ENCODE measurements around the gene TRAPPC2B.
A peak's percentile ranks its signal among the peaks of the same experiment; 100 is the strongest.
"Not testable (repeated sequence)": the region's sequence is repeated elsewhere in the genome, so short reads cannot be mapped to it uniquely, and the experiment has no call there.

Gene TRAPPC2B

GRCh38 chr19:57362997-57363687 is at the start of gene TRAPPC2B, which contains the start of gene ZNF547:
TSS of gene TRAPPC2B (plus strand) at chr19:57363551. CDS start at chr19:57364834, 1,283 bp downstream.
TSS of gene ZNF547 (plus strand) at chr19:57363551. CDS start at chr19:57368556, 5,005 bp downstream.
- peak; percentile 98 for DNase-seq

GRCh38 chr19:57314146-57314545 is 49.2 kb upstream of the TRAPPC2B start:
- DNase-seq: no peak

DNA sequence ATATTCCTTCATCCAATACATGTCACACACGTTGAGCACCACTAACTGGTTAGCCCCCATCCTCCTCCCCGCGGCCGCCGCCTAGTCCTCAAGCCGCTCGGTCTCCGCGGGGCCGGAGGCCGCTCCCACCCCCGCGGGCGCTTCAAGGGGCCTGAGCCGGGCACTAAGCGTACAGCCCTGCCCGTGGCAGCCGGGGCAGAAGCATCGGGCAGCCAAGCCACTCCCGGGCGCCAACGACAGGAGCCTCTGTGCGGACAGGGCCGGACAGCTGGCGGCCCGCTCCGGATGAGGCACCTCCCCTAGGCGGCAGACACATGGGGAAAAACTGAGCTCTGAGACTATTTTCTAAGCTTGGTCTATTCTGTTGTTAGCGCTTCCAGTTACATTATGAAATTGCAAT is 45.8 kb upstream of the TRAPPC2B start:
- no peak for DNase-seq

DNA sequence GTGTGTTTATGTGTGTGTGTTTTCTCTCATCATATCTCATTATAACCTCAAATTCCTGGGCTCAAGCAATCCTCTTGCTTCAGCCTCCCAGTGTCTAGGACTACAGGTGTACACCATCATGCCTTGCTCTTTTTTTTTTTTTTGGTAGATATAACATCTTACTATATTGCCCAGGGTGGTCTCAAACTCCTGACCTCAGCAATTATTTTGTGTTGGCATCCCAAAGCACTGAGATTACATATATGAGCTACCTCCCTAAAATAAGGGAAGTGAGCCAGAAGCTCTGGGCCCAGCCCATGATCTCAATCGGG is 43.5 kb upstream of the TRAPPC2B start:
- DNase-seq: no peak

DNA sequence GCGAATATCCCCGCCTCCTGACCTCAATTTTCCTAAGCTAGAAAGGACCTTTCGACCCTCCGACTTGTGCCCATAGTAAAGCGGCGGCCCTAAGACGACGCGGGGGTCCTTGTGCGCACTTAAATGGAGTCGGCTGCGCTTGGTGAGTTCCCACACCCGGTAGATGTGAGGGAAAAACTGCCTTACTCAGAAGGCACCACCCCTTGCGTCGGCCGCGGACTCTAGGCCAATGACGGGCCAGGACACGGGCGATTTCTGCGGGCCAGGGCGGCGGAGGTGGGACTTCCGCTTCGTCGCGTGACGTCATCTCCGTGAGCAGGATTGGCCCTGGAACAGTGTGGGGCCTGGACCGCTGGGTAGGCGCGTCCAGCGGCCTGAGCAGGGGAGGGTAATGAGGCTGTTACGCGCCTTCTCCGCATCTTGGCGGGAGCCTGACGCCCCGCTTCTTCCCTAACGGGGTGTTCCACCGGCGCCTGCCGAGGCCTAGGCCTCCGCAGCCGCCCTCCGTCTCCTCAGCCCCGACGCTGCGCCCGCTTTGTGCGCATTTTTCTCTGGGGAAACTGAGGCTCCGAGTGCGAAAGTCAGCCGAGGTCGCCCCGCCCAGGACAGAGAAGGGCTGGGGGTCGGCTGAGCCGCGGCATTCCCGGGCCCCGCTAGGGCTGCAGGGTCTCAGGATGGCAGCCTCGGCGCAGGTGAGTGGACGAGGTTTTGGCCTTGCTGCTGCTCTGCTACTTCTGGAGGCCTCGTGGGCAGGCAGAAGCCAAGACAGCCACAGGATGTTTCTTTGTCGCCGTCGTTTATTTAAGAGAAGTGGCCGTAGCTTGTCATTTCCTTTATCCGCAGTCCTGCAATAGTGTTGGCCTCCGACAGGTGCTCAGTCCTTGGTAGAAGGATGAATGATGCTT is 42.9 kb upstream of the TRAPPC2B start, which contains the start of gene ZNF543:
ZNF543 (plus strand) TSS at position 293 of the 905 bp plus-strand sequence; CDS start at position 675, 382 bp downstream.
- DNase-seq: peak; percentile 94

DNA sequence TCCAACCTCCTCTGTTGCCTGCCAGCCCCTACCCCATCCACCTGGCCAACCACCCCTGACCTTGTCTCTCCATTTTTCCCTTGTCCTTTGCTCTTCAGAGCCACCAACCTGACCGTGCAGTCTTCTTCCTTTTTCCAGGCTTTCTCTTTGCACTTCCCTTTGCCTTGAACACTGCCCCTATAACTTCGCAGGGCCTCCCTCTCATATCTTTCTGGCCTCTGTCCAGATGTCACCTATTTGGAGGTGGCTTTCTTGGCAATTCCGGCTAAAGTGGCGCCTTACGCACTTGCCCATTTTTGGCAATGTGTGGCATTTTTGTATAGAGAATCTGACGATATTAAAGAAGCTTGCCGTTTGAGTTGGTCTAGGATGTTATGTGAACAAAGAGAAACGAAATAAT is 42.2 kb upstream of the TRAPPC2B start:
- no peak for DNase-seq

- no peak for DNase-seq
Observed at GRCh38 chr19:57321751-57322150, 41.6 kb upstream of the TRAPPC2B start.

DNA sequence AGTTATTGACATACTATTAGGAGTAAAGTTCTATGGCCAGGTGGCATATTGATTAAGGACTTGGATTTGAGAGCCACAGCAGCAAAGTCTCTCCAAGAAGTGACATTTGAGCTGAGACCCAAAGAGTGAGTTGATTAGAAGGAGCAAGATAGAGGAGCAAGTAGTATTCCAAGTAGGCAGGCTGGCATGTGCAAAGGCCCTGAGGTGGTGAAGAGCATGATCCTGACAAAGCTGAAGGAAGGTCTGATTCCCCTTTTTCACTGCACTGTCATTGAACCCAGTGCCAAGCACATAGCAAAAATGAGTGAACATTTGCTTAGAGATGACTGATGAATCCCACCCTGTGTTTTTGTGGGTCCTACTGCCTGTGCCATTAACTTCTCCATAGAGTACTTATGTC is 38.4 kb upstream of the TRAPPC2B start:
- DNase-seq: no peak

DNA sequence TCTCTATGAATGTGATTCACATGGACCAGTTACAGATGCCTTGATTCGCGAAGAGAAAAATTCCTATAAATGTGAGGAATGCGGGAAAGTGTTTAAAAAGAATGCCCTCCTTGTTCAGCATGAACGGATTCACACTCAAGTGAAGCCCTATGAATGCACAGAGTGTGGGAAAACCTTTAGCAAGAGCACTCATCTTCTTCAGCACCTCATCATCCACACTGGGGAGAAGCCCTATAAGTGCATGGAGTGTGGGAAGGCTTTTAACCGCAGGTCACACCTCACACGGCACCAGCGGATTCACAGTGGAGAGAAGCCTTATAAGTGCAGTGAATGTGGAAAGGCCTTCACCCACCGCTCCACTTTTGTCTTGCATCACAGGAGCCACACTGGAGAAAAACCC is 35.4 kb upstream of the TRAPPC2B start:
- DNase-seq: no peak

DNA sequence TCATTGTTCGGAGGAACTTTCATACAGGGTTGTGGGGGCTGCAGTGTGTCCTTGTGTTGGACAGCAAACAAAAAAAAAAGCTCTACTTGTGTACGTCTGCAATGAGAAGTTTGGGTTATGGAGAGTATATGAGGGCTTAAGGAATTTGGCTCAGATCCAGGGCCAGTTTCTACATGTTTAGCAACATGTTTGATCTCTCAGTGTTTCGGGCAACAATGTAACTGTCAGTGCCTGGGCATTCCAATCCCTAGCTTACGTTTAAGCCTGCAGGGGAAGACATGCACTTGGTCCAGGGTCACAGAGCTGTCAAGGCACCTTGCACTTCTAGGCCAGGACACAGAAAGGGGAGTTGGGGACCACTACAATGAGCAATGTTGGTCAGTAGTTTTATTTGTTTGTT is 29.2 kb upstream of the TRAPPC2B start:
- DNase-seq: no peak

- DNase-seq: no peak
Observed at GRCh38 chr19:57338877-57339276, 24.5 kb upstream of the TRAPPC2B start.

- DNase-seq: no peak
Observed at GRCh38 chr19:57342582-57342981, 20.8 kb upstream of the TRAPPC2B start.

DNA sequence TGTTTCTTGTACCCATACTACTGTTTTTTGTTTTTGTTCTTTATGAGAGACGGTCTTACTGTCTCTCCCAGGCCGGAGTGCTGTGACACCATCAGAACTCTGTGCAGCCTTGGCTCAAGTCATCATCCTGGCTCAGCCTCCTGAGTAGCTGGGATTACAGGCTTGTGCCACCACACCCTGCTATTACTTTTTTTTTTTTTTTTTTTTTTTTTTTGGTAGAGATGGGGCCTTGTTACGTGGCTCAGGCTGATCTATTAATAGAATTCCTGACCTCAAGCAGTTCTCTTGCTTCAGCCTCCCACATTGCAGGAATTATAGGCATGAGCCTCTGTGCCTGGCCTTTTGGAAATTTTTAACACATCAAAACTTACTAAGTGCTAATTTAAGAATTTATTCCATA is 15.2 kb upstream of the TRAPPC2B start:
- no peak for DNase-seq

- DNase-seq: peak; percentile 83
Observed at GRCh38 chr19:57350877-57351805, 12.2 kb upstream of the TRAPPC2B start, which contains the start of gene ZNF304. TSS of gene ZNF304 (plus strand) at chr19:57351271. CDS start at chr19:57351665, 394 bp downstream.

GRCh38 chr19:57351867-57352266 is 11.5 kb upstream of the TRAPPC2B start:
- no peak for DNase-seq

DNA sequence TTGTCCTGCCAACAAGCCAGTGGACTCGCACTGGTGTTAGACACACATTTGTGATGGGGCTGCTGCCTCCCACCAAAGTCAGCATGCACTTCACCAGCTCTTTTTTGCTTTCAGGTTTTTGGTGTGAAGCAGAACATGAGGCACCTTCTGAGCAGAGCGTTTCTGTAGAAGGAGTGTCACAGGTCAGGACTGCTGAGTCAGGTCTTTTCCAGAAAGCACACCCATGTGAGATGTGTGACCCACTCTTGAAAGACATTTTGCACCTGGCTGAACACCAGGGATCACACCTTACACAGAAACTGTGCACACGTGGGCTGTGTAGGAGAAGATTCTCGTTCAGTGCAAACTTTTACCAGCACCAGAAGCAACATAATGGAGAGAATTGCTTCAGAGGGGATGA is 7.4 kb upstream of the TRAPPC2B start:
- DNase-seq: no peak

- DNase-seq: no peak
Observed at GRCh38 chr19:57357406-57357805, 5.9 kb upstream of the TRAPPC2B start.

DNA sequence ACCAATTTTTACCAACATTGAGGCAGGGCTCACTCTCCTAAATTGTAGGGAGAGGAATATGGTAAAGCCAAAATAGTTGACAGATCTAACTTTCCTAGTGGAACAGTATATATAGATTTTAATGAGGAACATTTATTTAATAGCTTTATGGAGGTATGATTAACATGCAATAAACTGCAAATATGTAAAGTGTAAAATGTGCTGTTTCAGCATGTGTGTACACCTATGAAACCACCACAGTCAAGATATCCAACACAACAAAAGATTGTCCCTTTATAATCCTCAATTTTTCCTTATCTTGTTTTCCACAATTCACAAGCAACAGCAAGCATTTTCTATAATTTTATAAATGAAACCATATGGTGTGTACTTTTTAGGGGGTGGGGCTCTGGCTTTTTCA is 4.1 kb upstream of the TRAPPC2B start:
- no peak for DNase-seq

GRCh38 chr19:57362419-57362818 is 932 bp upstream of the TRAPPC2B start:
- no peak for DNase-seq

GRCh38 chr19:57363688-57364181 is 384 bp downstream of the TRAPPC2B start:
- DNase-seq: peak; percentile 16

- DNase-seq: no peak
Observed at GRCh38 chr19:57366776-57367175, 3.4 kb downstream of the TRAPPC2B start.

GRCh38 chr19:57374179-57374578 is 10.8 kb downstream of the TRAPPC2B start:
- no peak for DNase-seq

DNA sequence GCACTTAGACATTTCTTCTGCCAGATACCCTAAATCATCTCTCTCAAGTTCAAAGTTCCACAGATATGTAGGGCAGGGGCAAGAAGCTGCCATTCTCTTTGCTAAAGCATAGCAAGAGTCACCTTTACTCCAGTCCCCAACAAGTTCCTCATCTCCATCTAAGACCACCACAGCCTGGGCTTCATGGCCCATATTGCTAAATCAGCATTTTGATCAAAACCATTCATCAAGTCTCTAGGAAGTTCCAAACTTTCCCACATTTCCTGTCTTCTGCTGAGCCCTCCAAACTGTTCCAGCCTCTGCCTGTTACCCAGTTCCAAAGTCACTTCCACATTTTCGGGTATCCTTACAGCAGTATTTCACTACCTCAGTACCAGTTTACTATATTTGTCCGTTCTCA is 11.3 kb downstream of the TRAPPC2B start:
- DNase-seq: not testable (repeated sequence)
